Gastrocnemius medialis (tissue), 4 donors: ENCODE data around the gene FPGT.

ENCODE experiments used
- CTCF ChIP-seq, 5 experiments: fragments of 450-650 bp in 3 of 5; fragments of 200-600 bp in 2 of 5; sonication (generic) in 2 of 5; IDR thresholded peaks in 4 of 5; conservative IDR thresholded peaks in 1 of 5; 1 replicate in 4 of 5; 2 replicates in 1 of 5; pipeline ENCODE4 v1.5.1; 2016 to 2019; ENCODE audit warnings: antibody characterized with exemption in 5 of 5, mild to moderate bottlenecking in 3 of 5, moderate library complexity in 3 of 5
- POLR2A ChIP-seq, 2 donors: fragments of 450-650 bp; IDR thresholded peaks; one replicate each; pipeline ENCODE4 v1.6.1; 2017; ENCODE audit warnings: antibody characterized with exemption in 2 of 2, mild to moderate bottlenecking in 2 of 2, moderate library complexity in 2 of 2

- TF ChIP-seq CTCF (IDR thresholded peaks at IDR 0.05 in 4 of 5, conservative IDR thresholded peaks at IDR 0.05 in 1 of 5) (no peak), POLR2A (IDR thresholded peaks at IDR 0.05) (no peak)
These were observed 2.7 kb upstream of the FPGT start for GRCh38 chr1:74195339-74195738.
